GM12875 (cell line): ENCODE results near the gene SNAI1.

Experiments used
- H3K4me3 ChIP-seq: one replicate; pipeline ENCODE4 v1.5.1; 2011; ENCODE audit warnings: low read depth, low read length, control low read depth
- TF ChIP-seq, protein P1 (sequence below): IDR thresholded peaks from 2 replicates; pipeline ENCODE4 v1.5.1; 2011; ENCODE audit warnings: low read depth, mild to moderate bottlenecking, control low read depth, inconsistent platforms, low read length, moderate library complexity, borderline replicate concordance; ENCODE audit not compliant: insufficient read depth

SNAI1 gene

DNA sequence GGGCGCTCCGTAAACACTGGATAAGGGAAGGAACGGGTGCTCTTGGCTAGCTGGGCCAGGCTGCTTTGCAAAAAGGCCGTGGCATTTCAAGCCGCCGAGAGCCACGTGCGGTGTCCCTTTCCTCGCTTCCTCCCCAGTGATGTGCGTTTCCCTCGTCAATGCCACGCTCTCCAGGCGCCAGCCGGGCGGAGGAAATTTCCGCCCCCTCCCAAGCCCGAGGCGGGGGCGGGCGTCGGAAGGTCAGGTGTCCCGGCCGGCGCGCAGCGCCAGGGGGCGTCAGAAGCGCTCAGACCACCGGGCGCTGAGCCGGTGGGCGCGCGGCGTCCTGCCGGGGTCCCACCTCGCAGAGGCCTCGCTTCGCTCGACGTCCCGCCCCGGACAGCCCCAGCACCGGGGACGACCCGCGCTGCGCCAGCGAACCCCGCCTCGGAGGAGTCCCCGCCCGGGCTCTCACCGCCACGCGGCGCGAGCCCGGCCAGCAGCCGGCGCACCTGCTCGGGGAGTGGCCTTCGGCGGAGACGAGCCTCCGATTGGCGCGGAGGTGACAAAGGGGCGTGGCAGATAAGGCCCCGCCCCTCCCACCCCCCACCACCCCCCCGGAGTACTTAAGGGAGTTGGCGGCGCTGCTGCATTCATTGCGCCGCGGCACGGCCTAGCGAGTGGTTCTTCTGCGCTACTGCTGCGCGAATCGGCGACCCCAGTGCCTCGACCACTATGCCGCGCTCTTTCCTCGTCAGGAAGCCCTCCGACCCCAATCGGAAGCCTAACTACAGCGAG is at the start of gene SNAI1:
SNAI1 (plus strand) TSS at position 635 of the 777 bp plus-strand sequence; CDS start at position 715, 80 bp downstream.
- TF ChIP-seq, protein P1, sequence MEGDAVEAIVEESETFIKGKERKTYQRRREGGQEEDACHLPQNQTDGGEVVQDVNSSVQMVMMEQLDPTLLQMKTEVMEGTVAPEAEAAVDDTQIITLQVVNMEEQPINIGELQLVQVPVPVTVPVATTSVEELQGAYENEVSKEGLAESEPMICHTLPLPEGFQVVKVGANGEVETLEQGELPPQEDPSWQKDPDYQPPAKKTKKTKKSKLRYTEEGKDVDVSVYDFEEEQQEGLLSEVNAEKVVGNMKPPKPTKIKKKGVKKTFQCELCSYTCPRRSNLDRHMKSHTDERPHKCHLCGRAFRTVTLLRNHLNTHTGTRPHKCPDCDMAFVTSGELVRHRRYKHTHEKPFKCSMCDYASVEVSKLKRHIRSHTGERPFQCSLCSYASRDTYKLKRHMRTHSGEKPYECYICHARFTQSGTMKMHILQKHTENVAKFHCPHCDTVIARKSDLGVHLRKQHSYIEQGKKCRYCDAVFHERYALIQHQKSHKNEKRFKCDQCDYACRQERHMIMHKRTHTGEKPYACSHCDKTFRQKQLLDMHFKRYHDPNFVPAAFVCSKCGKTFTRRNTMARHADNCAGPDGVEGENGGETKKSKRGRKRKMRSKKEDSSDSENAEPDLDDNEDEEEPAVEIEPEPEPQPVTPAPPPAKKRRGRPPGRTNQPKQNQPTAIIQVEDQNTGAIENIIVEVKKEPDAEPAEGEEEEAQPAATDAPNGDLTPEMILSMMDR, result peak; percentile 67
- peak within 1 kb of the TSS; percentile 35 for H3K4me3 ChIP-seq

DNA sequence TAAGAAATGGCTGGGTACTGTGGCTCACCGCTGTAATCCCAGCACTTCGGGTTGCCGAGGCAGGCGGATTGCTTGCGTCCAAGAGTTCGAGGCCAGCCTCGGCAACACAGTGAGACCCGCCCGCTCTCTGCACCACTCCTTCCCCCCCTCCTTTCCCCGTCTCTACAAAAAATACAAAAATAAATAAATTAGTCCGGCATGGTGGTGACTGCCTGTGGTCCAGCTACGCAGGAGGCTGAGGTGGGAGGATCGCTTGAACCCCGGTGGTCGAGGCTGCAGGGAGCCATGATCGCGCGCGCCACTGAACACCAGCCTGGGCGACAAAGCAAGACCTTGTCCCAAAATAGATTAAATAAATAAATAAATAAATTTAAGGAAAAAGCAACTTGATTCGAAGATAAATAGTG is 47.0 kb upstream of the SNAI1 start:
- peak overlapping the region; percentile 30 for H3K4me3 ChIP-seq
- TF ChIP-seq, protein P1, result no peak

DNA sequence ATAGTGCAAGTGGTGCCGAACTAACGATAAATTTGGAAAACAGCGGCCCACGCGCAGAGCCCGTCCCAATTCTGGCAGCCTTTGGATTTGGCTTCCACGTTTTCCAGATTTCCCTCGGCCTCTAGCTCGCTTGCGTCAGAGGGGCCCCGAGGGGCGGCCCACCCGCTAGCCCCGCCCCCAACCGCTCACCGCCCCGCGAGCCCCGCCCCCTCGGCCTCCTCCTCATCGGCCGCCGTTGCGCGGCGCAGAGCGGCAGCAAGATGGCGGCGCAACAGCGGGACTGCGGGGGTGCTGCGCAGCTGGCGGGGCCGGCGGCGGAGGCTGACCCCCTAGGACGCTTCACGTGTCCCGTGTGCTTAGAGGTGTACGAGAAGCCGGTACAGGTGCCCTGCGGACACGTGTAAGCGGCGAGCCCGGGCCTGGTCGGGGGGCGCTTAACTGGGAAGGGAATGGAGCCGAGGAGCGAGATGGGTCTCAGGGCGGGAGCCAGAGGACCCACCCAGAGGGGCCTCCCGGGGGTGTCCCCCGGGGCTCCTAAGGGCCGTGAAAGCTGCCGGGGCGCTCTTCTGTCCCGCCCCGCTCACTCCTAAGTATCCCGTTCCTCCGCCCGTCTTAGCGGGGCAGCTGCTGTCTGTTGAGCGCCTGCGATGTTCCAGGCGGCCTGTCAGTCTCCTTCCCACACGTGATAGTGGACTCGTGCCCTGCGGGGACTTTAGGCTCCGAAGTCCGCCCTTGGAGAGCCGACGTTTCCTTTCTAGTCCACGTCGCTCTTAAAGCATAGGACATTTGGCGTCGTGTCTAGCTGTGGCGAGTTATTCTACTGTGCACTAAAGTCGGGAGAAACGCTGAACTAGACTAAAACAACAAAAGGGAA is 46.4 kb upstream of the SNAI1 start, which contains the start of gene RNF114:
RNF114 (plus strand) TSS at position 245 of the 874 bp plus-strand sequence; CDS start at position 261, 16 bp downstream.
- peak within 1 kb of the TSS; percentile 97 for H3K4me3 ChIP-seq
- TF ChIP-seq, protein P1, result no peak

GRCh38 chr20:49937027-49937929 is 45.5 kb upstream of the SNAI1 start:
- H3K4me3 ChIP-seq, result peak overlapping the region; percentile 97
- TF ChIP-seq, protein P1, result no peak

DNA sequence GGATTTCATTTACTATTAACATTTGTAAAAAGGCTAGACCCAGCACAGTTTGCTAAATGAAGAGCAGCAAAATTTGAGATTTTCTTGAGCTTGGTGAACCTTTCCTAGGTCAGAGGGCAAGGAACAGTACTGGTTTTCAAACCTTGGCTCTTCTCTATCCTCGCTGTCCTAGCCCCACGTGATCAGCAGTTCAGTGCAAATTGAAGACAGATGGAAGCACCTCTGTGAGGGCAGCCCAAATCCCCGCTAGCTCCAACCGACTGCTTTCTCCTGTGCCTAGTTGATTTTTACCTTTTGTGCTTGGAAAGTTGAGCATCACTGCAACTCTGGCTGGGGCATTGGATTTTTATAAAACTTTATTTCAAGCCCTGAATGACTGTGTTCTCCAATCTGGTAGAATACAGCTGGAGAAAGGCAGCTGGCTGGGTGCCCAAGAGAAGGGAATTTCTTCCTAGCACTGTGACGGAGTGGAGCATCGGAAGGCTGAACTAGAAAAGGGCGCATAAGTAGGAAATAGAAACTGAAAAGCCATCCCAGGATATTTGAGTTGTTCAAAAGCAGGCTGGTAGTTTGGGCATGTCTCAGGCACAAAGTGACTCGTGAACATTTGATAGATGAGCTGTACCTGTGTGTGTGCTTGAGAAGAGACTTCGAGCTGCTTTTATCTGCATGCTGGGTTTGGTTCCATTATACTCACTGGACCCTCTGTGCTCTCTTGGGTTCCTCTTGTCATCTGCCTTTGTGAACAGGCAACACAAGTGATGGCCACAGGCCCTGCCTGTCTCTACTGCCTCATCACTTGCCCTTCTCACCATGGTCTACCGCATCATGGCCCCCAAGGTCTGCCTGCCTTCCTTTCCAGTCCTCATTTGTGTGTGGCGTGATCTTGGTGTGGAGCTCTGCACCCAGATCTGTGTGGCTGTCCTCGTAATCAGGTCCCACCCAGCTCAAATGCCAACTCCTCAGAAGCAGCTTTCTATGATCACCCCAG is 44.3 kb upstream of the SNAI1 start:
- no peak overlapping the region for H3K4me3 ChIP-seq
- TF ChIP-seq, protein P1, result no peak
